ENCODE results near the gene IL3. TPM values are rescaled to one million over a fixed set of nuclear protein-coding genes. Genes with fewer than 3 reads are reported as not detected.

The IL3 gene
- total and polyA plus RNA-seq, 9 of the 15 experiments (the other 6 are each of a cell fraction or from before 2014, with no cell fraction given): not detected

GRCh38 chr5:132030610-132031009, 29.8 kb upstream of the IL3 start:
- POLR2A ChIA-PET: interaction anchor here (0.6 kb wide), 1 partner anchor 13 kb away, joined by 3 read pairs; no protein-coding TSS in a partner anchor
- no TSS peak for BruUV-seq (replicated peaks)

More at GRCh38 chr5:132030610-132031009, 29.8 kb upstream of the IL3 start:
- Histone ChIP-seq H3K4me3 (no peak overlapping the region), H3K9ac (ENCODE audit: insufficient read depth in 1 of 2, low read depth in 2 of 2, low read length in 2 of 2) (no peak overlapping the region), H3K4me2 (ENCODE audit: insufficient read depth, low read length) (no peak overlapping the region), H3K79me2 (ENCODE audit: control insufficient read depth, insufficient read depth, low read length) (no peaks in the 10 kb centered on the region), H3K27me3 (ENCODE audit: control insufficient read depth in 2 of 2, insufficient read depth in 2 of 2, low read length in 2 of 2) (peaks cover 5 to 11% of the 10 kb centered on the region in 2 experiments; a peak in 4 of 5 replicates), H3K27ac (ENCODE audit: extremely low read depth, low read depth, low read length) (no peak overlapping the region), H3K36me3 (ENCODE audit: control insufficient read depth, insufficient read depth, low read length) (no peaks in the 10 kb centered on the region), H2AFZ (ENCODE audit: low read depth, low read length) (no peak overlapping the region), H3K9me1 (ENCODE audit: control insufficient read depth, insufficient read depth, low read length) (no peaks in the 10 kb centered on the region), H3K9me3 (replicated peaks; ENCODE audit: control insufficient read depth, insufficient read depth, low read depth, low read length) (no peaks in the 10 kb centered on the region), H4K20me1 (replicated peaks; ENCODE audit: control insufficient read depth, insufficient read depth, low read length) (no peaks in the 10 kb centered on the region), H3K4me1 (replicated peaks in 1 of 2; ENCODE audit: control insufficient read depth in 2 of 2, insufficient read depth in 2 of 2, low read length in 2 of 2) (no peaks in the 10 kb centered on the region)
- TF ChIP-seq ZNF639 (CRISPR knock-in tag; conservative IDR thresholded peaks at IDR 0.05 in 1 of 2, IDR thresholded peaks at IDR 0.05 in 1 of 2) (no peak), GTF2F1 (IDR thresholded peaks at IDR 0.05; ENCODE audit: low read depth, low read length) (no peak), ZNF77 (CRISPR knock-in tag; IDR thresholded peaks at IDR 0.05) (no peak), NCOA1 (IDR thresholded peaks at IDR 0.05; ENCODE audit: low read depth) (no peak), CEBPZ (IDR thresholded peaks at IDR 0.05; ENCODE audit: borderline replicate concordance, low read depth, low read length) (no peak), SMAD2 (IDR thresholded peaks at IDR 0.05; ENCODE audit: low read depth, low read length) (no peak), MIER1 (IDR thresholded peaks at IDR 0.05; ENCODE audit: low read depth) (no peak), TBL1XR1 (IDR thresholded peaks at IDR 0.05; ENCODE audit: low read length in 2 of 2) (no peak), RFX7 (CRISPR knock-in tag; IDR thresholded peaks at IDR 0.05) (no peak), TSC22D4 (tag; IDR thresholded peaks at IDR 0.05) (no peak), ETS2 (tag; IDR thresholded peaks at IDR 0.05; ENCODE audit: borderline replicate concordance, poor library complexity, severe bottlenecking) (no peak), IRF9 (tag; IDR thresholded peaks at IDR 0.05) (no peak), TFAP4 (CRISPR knock-in tag; IDR thresholded peaks at IDR 0.05; ENCODE audit: borderline replicate concordance) (no peak), NFYB (IDR thresholded peaks at IDR 0.05; ENCODE audit: extremely low read depth, insufficient read length) (no peak), SRSF1 (IDR thresholded peaks at IDR 0.05; ENCODE audit: low read depth, low read length) (no peak), ZNF668 (CRISPR knock-in tag; IDR thresholded peaks at IDR 0.05) (no peak)
- DNase-seq (ENCODE audit: extremely low read depth in 1 of 4, low spot score in 3 of 4) (no peak), FAIRE-seq (no peak), ATAC-seq (no peak)
- intact Hi-C loops (cut with micrococcal nuclease): no loop called here
- WGBS (ENCODE audit: insufficient coverage, low coverage, missing lambda C conversion rate): 13% methylated on average over 2 of the region's 2 CpGs
- in situ Hi-C loops (cut with MboI): no loop called here
- CTCF ChIA-PET (ENCODE audit: low intra/inter-chr PET ratio): no interaction called here

All from K562 (cell line).